Type B pancreatic cell (in vitro differentiated cells): ENCODE measurements around the gene EHD1. TPM values are rescaled to one million over a fixed set of nuclear protein-coding genes. Genes with fewer than 3 reads are reported as not detected.
A peak's percentile ranks its signal among the peaks of the same experiment; 100 is the strongest.

Experiments used
- DNase-seq: peaks from one replicate; pipeline ENCODE4 v3.0.0; 2021; ENCODE audit warnings: mixed read lengths; ENCODE audit not compliant: unreplicated experiment; ENCODE audit errors: extremely low spot score
- H3K27ac Mint-ChIP-seq: 2 replicates; pipeline ENCODE4 v1.8.0; 2021; ENCODE audit warnings: mild to moderate bottlenecking, mixed read lengths
- H3K27me3 Mint-ChIP-seq: 2 replicates; pipeline ENCODE4 v1.8.0; 2021; ENCODE audit warnings: mixed read lengths
- H3K36me3 Mint-ChIP-seq: 2 replicates; pipeline ENCODE4 v1.8.0; 2021; ENCODE audit warnings: mixed read lengths
- H3K4me1 Mint-ChIP-seq: one replicate; pipeline ENCODE4 v1.8.0; 2021; ENCODE audit warnings: mixed read lengths; ENCODE audit not compliant: unreplicated experiment
- H3K4me3 Mint-ChIP-seq: 2 replicates; pipeline ENCODE4 v1.8.0; 2021; ENCODE audit warnings: mild to moderate bottlenecking, mixed read lengths
- H3K9me3 Mint-ChIP-seq: 2 replicates; pipeline ENCODE4 v1.8.0; 2021; ENCODE audit warnings: mixed read lengths
- total RNA-seq: library from RNA; stranded (reverse); gene quantifications from 2 replicates; pipeline ENCODE4 v1.2.1, GENCODE V29; 2021; ENCODE audit warnings: low replicate concordance
- TF ChIP-seq, protein P1 (sequence below): fragments of 200-600 bp; sonication (generic); conservative IDR thresholded peaks from 2 replicates; pipeline ENCODE4 v1.5.0; 2021; ENCODE audit warnings: antibody characterized with exemption, mild to moderate bottlenecking

The EHD1 gene
- total RNA-seq, 1 donor from 2014 or later: 86.6 TPM

DNA sequence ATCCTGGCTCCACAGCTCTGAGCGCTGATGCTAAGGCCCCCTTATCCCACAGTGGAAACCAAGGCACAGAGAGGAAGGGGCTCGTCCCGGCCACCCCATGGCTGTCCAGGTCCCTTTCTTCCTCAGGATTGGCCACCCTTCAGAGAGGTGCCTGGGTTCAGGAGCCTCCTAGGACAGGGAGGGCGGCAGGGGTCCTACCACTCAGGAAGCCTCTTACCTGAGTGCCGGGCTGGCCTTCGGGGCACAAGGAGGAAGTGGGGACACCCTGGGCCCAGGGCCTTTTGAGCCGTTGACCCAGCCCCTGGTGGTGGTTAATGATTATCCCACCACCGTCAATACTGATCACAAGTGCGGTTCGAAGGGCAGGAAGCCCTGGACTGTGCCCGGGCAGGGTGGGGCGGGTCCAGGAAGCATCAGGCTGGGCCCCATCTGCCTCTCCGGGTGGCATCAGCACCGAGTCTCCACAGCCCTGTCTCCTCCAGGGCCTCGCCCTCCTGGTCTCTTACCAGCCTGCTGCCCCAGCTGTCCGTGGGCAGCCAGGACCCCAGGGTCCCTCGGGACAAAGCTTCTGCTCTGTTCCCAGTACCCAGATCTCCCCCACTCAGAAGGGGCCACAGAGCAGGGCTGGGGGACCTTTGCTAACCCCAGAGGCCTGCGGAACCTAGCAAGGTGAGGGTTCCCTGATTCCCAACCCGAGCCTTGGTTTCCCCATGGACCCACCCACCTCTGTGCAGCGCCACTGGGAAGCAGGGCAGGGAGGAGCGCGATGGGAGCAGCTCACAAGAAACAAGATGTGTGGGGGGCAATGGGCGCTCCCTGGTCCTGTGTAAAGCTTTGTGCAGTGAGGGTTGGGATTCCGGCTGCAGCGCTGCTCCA, 15.0 kb upstream of the EHD1 start:
- Mint-ChIP-seq H3K4me3 (peak overlapping the region; percentile 49), H3K36me3 (no peaks in the 10 kb centered on the region), H3K9me3 (no peaks in the 10 kb centered on the region), H3K27me3 (no peaks in the 10 kb centered on the region), H3K4me1 (peaks cover 8% of the 10 kb centered on the region), H3K27ac (no peak overlapping the region)
- TF ChIP-seq, protein P1, sequence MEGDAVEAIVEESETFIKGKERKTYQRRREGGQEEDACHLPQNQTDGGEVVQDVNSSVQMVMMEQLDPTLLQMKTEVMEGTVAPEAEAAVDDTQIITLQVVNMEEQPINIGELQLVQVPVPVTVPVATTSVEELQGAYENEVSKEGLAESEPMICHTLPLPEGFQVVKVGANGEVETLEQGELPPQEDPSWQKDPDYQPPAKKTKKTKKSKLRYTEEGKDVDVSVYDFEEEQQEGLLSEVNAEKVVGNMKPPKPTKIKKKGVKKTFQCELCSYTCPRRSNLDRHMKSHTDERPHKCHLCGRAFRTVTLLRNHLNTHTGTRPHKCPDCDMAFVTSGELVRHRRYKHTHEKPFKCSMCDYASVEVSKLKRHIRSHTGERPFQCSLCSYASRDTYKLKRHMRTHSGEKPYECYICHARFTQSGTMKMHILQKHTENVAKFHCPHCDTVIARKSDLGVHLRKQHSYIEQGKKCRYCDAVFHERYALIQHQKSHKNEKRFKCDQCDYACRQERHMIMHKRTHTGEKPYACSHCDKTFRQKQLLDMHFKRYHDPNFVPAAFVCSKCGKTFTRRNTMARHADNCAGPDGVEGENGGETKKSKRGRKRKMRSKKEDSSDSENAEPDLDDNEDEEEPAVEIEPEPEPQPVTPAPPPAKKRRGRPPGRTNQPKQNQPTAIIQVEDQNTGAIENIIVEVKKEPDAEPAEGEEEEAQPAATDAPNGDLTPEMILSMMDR: peak; percentile 27
- no peak for DNase-seq

DNA sequence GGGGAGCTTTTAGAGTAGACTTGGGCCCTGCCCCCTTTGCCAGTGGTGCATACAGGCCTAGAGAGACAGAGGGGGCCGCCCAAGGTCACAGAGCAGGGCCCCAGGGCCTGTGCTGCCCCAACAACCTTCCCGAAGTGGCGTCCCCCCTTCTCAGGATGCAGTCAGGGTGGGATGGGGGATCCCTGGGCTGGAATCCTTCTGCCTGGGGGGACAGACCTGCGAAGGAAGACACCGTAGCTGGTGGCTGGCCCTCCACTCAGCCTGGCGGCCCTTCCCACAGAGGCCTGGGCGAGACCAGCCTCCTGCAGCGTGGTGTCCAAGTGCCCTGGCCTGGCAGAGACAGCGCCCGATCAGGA, 14.4 kb upstream of the EHD1 start:
- H3K27ac Mint-ChIP-seq: no peak overlapping the region

DNA sequence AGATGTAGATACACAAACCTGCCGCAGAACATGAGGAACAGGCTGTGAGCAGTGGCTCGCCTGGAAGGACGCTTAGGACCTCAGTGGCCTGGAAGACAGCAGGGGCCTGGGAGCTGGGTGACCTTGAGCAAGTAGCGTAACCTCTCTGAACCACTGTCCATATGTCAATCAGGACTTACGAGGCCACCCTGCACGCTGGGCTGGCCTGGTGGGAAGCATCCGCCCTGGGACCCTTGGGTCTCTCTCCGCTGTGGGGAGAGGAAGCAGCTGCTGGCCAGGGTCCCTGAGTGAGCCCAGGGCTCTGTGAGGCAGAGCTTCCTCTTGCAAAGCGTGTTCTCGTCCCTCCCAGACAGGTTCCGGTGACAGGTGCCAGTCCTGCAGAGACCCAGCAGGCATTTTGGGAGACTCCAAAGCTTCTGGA, 14.0 kb upstream of the EHD1 start:
- Mint-ChIP-seq H3K4me1 (peaks cover 14% of the 10 kb centered on the region), H3K9me3 (no peaks in the 10 kb centered on the region), H3K27ac (peak overlapping the region; percentile 89), H3K27me3 (no peaks in the 10 kb centered on the region), H3K4me3 (peak overlapping the region; percentile 80), H3K36me3 (no peaks in the 10 kb centered on the region)
- no peak for DNase-seq
- TF ChIP-seq, protein P1: no peak

More for the DNA sequence above, 14.4 kb upstream of the EHD1 start:
- H3K9me3 Mint-ChIP-seq: no peaks in the 10 kb centered on the region
- no peaks in the 10 kb centered on the region for H3K36me3 Mint-ChIP-seq
- peak overlapping the region; percentile 49 for H3K4me3 Mint-ChIP-seq
- H3K27me3 Mint-ChIP-seq: no peaks in the 10 kb centered on the region
- TF ChIP-seq, protein P1: no peak
- H3K4me1 Mint-ChIP-seq: peaks cover 12% of the 10 kb centered on the region
- DNase-seq: no peak

DNA sequence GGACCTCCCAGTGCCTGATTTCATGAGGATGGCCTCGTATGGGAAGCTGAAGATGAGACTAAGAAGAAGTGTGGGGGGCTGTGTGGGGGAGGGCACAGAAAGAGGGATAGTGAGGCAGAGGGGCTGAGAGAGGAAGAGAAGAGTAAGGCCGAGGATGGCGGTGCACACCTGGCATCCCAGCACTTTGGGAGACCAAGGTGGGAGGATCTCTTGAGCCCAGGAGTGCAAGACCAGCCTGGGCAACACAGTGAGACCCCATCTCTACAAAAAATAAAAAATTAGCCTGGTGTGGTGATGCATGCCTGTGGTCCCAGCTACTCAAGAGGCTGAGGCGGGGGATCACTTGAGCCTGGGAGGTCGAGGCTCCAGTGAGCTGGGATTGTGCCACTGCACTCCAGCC, 13.5 kb upstream of the EHD1 start:
- Mint-ChIP-seq H3K36me3 (no peaks in the 10 kb centered on the region), H3K9me3 (no peaks in the 10 kb centered on the region), H3K4me1 (peaks cover 17% of the 10 kb centered on the region), H3K27ac (peak overlapping the region; percentile 89), H3K27me3 (no peaks in the 10 kb centered on the region), H3K4me3 (peak overlapping the region; percentile 80)
- no peak for DNase-seq
- TF ChIP-seq, protein P1: no peak

DNA sequence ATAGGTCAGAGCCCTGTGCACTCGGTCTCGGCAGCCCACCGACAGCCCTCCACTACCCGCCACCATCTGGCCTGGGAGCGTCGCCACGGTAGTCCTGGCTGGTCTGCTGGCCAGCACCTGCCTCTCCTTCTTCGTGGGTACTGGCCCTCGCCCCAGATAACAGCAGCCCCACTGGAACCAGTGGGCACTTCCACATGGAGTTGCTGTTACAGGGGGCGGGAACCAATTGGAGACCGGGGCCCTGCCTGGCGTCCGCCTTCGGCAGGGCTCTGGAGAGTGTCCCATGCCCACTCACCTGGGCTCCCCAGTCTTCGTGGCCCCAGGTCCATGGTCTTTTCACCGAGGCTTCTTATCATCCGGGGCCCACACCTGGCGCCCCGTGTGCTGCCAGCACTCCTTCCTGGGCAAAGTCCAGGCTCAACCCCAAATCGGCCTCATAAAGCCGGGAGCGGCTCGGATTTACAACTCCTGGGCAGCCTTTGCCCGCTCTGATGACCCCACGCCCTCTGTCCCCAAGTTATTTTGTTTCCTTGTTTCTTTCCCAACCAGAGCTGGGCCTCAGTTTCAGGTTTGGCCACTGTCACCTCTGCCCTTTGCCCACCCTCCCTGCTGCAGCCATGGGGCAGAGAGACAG, 12.9 kb upstream of the EHD1 start:
- H3K27me3 Mint-ChIP-seq: no peaks in the 10 kb centered on the region
- H3K4me1 Mint-ChIP-seq: peaks cover 17% of the 10 kb centered on the region
- H3K9me3 Mint-ChIP-seq: no peaks in the 10 kb centered on the region
- no peak for DNase-seq
- TF ChIP-seq, protein P1: no peak
- H3K36me3 Mint-ChIP-seq: no peaks in the 10 kb centered on the region
- H3K4me3 Mint-ChIP-seq: peak overlapping the region; percentile 80
- peak overlapping the region; percentile 89 for H3K27ac Mint-ChIP-seq
